Measurements from ENCODE around the gene RPL36AL.

- TF ChIP-seq, protein P1, sequence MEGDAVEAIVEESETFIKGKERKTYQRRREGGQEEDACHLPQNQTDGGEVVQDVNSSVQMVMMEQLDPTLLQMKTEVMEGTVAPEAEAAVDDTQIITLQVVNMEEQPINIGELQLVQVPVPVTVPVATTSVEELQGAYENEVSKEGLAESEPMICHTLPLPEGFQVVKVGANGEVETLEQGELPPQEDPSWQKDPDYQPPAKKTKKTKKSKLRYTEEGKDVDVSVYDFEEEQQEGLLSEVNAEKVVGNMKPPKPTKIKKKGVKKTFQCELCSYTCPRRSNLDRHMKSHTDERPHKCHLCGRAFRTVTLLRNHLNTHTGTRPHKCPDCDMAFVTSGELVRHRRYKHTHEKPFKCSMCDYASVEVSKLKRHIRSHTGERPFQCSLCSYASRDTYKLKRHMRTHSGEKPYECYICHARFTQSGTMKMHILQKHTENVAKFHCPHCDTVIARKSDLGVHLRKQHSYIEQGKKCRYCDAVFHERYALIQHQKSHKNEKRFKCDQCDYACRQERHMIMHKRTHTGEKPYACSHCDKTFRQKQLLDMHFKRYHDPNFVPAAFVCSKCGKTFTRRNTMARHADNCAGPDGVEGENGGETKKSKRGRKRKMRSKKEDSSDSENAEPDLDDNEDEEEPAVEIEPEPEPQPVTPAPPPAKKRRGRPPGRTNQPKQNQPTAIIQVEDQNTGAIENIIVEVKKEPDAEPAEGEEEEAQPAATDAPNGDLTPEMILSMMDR (IDR thresholded peaks at IDR 0.05): no peak
- no peak for TF ChIP-seq POLR2A (IDR thresholded peaks at IDR 0.05)
Measured at GRCh38 chr14:49569281-49569680, 51.1 kb downstream of the RPL36AL start.

Measured in testis (tissue), 2 donors.